ENCODE data around the gene UBE2J1. TPM values are rescaled to one million over a fixed set of nuclear protein-coding genes. Genes with fewer than 3 reads are reported as not detected.
"Not testable (repeated sequence)": the region's sequence is repeated elsewhere in the genome, so short reads cannot be mapped to it uniquely, and the experiment has no call there.

UBE2J1 gene
- total RNA-seq, 2 donors from 2014 or later, result 32.1 to 57.2 TPM

DNA sequence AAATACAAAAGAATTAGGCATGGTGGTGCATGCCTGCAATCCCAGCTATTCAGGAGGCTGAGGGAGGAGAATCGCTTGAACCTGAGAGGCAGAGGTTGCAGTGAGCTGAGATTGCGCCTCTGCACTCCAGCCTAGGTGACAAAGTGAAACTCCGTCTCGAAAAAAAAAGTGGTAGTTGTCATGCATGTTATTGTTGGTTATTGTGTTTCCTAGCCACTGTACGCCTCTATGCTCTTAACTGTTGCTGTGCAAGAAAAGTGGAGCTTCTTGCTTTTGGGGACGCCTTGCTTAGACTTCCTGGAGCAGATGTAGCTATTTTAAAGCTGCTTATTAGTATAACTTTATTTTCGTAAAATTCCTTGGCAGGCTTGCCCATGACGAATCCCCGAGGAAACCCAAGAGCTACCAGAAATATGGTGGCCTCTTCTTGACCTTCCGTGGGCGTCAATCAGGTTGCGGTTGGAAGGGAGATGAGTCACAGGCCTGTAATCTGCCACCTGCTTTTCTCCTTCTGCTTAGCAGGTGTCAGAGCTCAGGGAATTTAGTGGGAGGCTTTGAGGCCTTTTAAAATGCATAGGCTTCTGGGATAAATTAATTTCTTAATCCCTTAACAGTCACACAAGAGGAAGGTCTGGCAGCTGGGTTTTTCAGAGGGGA, 54.7 kb downstream of the UBE2J1 start:
- Histone ChIP-seq H3K4me3 (no peak overlapping the region), H3K4me1 (no peaks in the 10 kb centered on the region), H3K9ac (ENCODE audit: low read depth in 2 of 2, low read length in 2 of 2) (no peak overlapping the region), H3K27ac (no peak overlapping the region), H3K36me3 (no peaks in the 10 kb centered on the region), H3K9me3 (no peaks in the 10 kb centered on the region), H3K27me3 (no peaks in the 10 kb centered on the region)
- TF ChIP-seq, protein P1, sequence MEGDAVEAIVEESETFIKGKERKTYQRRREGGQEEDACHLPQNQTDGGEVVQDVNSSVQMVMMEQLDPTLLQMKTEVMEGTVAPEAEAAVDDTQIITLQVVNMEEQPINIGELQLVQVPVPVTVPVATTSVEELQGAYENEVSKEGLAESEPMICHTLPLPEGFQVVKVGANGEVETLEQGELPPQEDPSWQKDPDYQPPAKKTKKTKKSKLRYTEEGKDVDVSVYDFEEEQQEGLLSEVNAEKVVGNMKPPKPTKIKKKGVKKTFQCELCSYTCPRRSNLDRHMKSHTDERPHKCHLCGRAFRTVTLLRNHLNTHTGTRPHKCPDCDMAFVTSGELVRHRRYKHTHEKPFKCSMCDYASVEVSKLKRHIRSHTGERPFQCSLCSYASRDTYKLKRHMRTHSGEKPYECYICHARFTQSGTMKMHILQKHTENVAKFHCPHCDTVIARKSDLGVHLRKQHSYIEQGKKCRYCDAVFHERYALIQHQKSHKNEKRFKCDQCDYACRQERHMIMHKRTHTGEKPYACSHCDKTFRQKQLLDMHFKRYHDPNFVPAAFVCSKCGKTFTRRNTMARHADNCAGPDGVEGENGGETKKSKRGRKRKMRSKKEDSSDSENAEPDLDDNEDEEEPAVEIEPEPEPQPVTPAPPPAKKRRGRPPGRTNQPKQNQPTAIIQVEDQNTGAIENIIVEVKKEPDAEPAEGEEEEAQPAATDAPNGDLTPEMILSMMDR (IDR thresholded peaks at IDR 0.05), result no peak
- DNase-seq, result no peak
- intact Hi-C loops (cut with DNase I), result no loop called here

DNA sequence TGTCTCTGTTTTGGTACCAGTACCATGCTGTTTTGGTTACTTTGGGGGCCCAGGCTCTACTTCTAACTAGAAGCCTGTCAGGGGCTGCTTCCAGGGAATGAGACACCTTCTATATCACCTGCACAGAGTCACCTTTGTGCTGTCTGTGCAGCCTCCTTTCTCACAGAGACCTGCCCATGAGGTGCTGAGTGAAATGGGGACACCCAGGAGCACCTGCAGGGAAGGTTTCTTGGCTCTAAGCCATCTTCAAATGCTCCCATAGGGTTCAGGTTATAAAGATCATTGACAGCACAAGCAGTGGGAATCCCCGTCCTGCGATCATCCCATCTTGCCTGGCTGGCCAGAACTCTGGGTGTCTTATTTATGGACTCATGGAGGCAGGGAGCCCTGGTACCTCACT, 56.5 kb downstream of the UBE2J1 start:
- DNase-seq, result no peak
- TF ChIP-seq, protein P1 (IDR thresholded peaks at IDR 0.05), result no peak
- Histone ChIP-seq H3K4me3 (no peak overlapping the region), H3K27me3 (no peaks in the 10 kb centered on the region), H3K9ac (ENCODE audit: low read depth in 2 of 2, low read length in 2 of 2) (no peak overlapping the region), H3K36me3 (no peaks in the 10 kb centered on the region), H3K9me3 (no peaks in the 10 kb centered on the region), H3K27ac (no peak overlapping the region), H3K4me1 (no peaks in the 10 kb centered on the region)
- intact Hi-C loops (cut with DNase I), result no loop called here

GRCh38 chr6:89295116-89295515, 57.4 kb downstream of the UBE2J1 start:
- intact Hi-C loops (cut with DNase I), result not testable (repeated sequence)

GRCh38 chr6:89291256-89291819, 61.2 kb downstream of the UBE2J1 start:
- Histone ChIP-seq H3K9me3 (no peaks in the 10 kb centered on the region), H3K4me1 (no peaks in the 10 kb centered on the region), H3K27me3 (no peaks in the 10 kb centered on the region), H3K4me3 (no peak overlapping the region), H3K36me3 (no peaks in the 10 kb centered on the region), H3K9ac (ENCODE audit: low read depth in 2 of 2, low read length in 2 of 2) (no peak overlapping the region), H3K27ac (no peak overlapping the region)
- intact Hi-C loops (cut with DNase I), result no loop called here
- DNase-seq, result no peak
- TF ChIP-seq, protein P1 (IDR thresholded peaks at IDR 0.05), result no peak

More at GRCh38 chr6:89295116-89295515, 57.4 kb downstream of the UBE2J1 start:
- H3K4me1 ChIP-seq; DNase-seq; H3K9me3 ChIP-seq; H3K9ac ChIP-seq (ENCODE audit: low read depth in 2 of 2, low read length in 2 of 2); H3K36me3 ChIP-seq; H3K27me3 ChIP-seq; H3K27ac ChIP-seq; H3K4me3 ChIP-seq: not testable (repeated sequence)

DNA sequence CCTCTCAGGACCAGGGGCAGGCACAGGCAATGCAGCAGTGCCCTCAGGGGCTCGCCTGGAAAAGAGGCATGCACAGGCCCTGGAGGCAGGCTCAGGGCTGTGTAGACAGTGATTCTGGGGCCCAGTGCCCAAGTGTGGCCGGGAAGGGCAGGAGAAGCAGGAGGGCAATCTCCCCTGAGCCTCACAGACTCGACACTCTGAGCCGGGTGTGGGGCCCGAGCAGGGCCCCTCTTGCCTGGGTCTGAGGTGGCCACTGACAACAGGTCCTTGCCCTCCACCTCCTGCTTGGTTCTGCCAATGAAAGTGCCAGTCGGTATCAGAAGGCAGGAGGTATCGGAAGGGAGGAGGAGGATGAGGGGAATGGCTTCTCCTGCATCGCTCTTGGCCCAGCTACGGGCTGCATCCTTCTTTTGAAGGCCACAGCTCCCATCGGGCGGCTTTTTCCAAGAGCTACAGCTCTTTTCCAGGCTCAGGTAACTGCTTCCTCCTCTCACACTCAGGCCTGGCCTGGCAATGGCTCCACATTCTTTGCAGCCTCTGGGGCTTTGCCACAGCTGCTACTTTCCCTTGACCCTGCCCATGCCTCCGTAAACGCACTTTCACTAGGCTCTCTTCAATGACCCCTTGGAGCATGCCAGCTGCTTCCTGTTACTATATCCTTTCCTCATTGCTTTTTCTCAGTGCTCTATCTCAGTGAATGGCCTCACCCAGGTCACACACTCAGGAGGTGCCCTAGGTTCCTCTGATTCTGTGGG, 61.9 kb downstream of the UBE2J1 start:
- Histone ChIP-seq H3K9me3 (no peaks in the 10 kb centered on the region), H3K4me3 (no peak overlapping the region), H3K9ac (ENCODE audit: low read depth in 2 of 2, low read length in 2 of 2) (no peak overlapping the region), H3K27ac (no peak overlapping the region), H3K4me1 (no peaks in the 10 kb centered on the region), H3K27me3 (no peaks in the 10 kb centered on the region), H3K36me3 (no peaks in the 10 kb centered on the region)
- TF ChIP-seq, protein P1 (IDR thresholded peaks at IDR 0.05), result no peak
- no peak for DNase-seq
- intact Hi-C loops (cut with DNase I), result no loop called here

DNA sequence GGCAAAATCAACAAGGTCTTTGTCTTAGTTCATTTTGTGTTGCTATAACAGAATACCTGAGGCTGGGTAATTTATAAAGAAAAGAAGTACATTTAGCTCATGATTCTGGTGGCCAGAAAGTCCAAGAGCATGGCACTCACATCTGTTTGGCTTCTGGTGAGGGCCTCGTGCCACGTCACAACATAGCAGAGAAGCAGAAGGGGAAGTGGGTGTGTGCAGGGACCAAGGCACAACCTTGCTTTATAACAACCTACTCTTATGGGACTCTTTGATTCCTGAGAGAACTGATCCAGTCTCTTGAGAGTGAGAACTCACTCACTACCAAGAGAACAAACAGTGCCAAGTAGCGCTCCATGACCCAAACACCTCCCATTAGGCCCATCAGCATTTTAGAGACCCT, 62.8 kb downstream of the UBE2J1 start:
- no peaks in the 10 kb centered on the region for H3K27me3 ChIP-seq
- intact Hi-C loops (cut with DNase I), result no loop called here
- H3K36me3 ChIP-seq, result no peaks in the 10 kb centered on the region
- no peaks in the 10 kb centered on the region for H3K4me1 ChIP-seq
- H3K27ac ChIP-seq, result no peak overlapping the region
- TF ChIP-seq, protein P1 (IDR thresholded peaks at IDR 0.05), result no peak
- no peak for DNase-seq
- H3K9me3 ChIP-seq, result no peaks in the 10 kb centered on the region
- no peak overlapping the region for H3K4me3 ChIP-seq
- no peak overlapping the region for H3K9ac ChIP-seq (ENCODE audit: low read depth in 2 of 2, low read length in 2 of 2)
